ENCODE measurements around the gene PTPRN2.
"Not testable (repeated sequence)": the region's sequence is repeated elsewhere in the genome, so short reads cannot be mapped to it uniquely, and the experiment has no call there.

PTPRN2 gene

DNA sequence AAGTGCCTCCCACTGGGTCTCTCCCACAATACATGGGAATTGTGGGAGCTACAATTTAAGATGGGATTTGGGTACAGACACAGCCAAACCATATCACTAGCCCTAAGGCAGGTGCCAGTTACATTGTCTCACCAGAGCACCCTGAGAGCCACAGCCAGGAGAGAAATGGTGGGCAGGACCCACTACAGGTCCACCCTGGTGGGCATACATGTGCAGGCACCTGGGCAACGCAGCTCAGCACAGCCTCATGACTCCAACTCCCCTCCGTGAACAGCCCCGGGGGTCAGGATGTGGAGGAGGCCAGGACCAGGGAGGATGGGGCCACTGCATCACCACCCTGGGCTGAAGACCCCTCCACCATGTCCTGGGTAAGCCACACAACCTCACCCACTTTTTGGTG, 205.7 kb downstream of the PTPRN2 start:
- no peak for DNase-seq (ENCODE audit: low read depth)
- no peak for TF ChIP-seq CTCF (IDR thresholded peaks at IDR 0.05; ENCODE audit: low read depth, low read length, missing control alignments)
- H3K4me3 ChIP-seq (ENCODE audit: low read depth, low read length), result no peak overlapping the region
- in situ Hi-C loops (cut with HindIII; ENCODE audit: low sequenced_read_pairs), result no loop called here

DNA sequence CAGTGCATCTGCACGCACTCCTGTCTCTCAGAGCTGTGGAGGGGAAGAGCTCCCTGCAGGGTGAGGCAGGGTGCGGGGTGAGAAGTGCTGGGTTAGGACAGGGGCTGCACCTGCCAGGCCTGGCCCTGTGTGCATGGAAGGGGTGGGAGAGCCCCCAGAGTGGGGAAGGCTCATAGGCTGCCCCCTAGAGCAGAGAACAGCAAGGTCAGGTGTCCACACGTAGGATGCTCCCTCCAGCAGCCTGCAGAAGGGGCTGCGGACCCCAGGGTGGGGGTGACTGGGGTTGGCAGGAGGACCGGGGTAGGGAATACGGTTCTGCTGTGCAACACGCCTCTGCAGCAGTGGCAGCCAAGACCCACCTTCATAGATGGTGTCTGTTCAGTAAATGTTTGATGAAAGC, 208.6 kb downstream of the PTPRN2 start:
- in situ Hi-C loops (cut with HindIII; ENCODE audit: low sequenced_read_pairs), result no loop called here
- TF ChIP-seq CTCF (IDR thresholded peaks at IDR 0.05; ENCODE audit: low read depth, low read length, missing control alignments), result no peak
- no peak overlapping the region for H3K4me3 ChIP-seq (ENCODE audit: low read depth, low read length)
- no peak for DNase-seq (ENCODE audit: low read depth)

DNA sequence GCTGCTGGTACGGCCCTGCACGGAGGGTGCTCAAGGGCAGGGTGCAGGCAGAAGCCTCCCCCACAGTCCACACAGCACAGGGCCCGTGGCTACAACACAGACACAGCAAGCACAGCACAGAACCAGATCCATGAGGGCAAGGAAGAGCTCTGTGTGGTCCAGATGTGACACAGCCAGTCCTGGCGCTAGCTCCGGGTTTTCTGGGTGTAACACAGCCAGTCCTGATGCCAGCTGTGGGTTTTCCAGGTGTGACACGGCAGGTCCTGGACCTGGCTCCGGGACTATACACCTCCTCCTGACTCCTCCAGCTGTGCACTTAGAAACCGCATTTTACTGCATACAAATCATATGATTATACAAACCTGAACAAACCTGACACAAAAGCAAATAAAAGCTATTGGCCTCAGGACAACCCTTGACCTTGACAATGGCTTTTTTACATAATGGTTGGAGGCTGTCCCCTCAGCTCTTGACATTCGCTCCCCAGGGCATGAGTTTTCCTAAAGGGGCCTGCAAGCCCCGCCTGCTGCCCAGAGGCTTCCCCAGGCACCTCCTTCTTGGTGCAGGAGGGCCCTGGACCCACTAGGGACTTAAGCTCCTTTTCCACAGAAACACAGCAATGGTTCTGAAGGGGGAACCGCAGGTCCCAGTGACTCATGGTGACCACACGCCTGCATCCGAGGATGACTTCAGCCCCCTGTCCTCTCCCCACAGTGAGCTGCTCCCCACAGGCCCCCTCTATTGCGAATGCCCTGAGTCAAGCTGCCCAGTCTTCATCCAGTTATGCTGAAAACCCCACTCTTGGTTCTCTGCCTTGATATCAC, 209.6 kb downstream of the PTPRN2 start:
- H3K4me3 ChIP-seq (ENCODE audit: low read depth, low read length), result no peak overlapping the region
- no peak for TF ChIP-seq CTCF (IDR thresholded peaks at IDR 0.05; ENCODE audit: low read depth, low read length, missing control alignments)
- DNase-seq (ENCODE audit: low read depth), result no peak
- in situ Hi-C loops (cut with HindIII; ENCODE audit: low sequenced_read_pairs), result no loop called here

GRCh38 chr7:158376839-158377186, 210.8 kb downstream of the PTPRN2 start:
- H3K4me3 ChIP-seq (ENCODE audit: low read depth, low read length); DNase-seq (ENCODE audit: low read depth); in situ Hi-C loops (cut with HindIII; ENCODE audit: low sequenced_read_pairs): not testable (repeated sequence)

DNA sequence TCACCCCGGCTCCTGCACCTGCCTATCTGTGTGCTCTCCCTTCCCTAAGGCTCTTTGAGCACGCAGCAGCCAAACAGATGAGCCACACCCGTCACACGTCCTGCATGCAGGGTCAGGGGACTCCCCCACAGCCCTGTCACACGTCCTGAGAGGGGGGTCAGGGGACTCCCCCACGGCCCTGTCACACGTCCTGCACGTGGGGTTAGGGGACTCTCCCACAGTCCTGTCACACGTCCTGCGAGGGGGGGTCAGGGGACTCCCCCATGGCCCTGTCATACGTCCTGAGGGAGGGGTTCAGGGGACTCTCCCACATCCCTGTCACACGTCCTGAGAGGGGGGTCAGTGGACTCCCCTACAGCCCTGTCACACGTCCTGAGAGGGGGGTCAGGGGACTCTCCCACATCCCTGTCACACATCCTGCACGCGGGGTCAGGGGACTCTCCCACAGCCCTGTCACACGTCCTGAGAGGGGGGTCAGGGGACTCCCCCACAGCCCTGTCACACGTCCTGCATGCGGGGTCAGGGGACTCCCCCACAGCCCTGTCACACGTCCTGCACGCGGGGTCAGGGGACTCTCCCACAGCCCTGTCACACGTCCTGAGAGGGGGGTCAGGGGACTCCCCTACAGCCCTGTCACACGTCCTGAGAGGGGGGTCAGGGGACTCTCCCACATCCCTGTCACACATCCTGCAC, 211.3 kb downstream of the PTPRN2 start:
- DNase-seq (ENCODE audit: low read depth); H3K4me3 ChIP-seq (ENCODE audit: low read depth, low read length); in situ Hi-C loops (cut with HindIII; ENCODE audit: low sequenced_read_pairs): not testable (repeated sequence)

DNA sequence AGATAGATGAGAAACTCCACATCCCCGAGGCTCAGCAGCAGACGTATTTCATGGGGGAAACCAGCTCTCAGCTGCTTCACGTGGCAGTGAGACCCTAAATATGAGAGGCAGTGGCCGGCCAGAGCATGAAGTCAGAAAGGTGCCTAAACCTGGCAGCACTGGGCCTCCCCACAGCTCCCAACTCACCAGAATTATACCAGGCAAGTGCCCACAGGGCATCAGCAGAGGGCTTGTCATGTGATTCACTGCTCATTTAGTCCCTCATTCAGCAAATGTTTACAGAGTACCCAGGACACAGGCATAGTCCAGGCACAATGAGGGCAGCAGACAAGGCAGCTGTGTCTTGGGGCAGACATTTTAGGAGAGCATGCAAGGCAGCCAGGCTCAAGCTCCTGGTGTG, 212.6 kb downstream of the PTPRN2 start:
- H3K4me3 ChIP-seq (ENCODE audit: low read depth, low read length), result no peak overlapping the region
- in situ Hi-C loops (cut with HindIII; ENCODE audit: low sequenced_read_pairs), result no loop called here
- no peak for TF ChIP-seq CTCF (IDR thresholded peaks at IDR 0.05; ENCODE audit: low read depth, low read length, missing control alignments)
- no peak for DNase-seq (ENCODE audit: low read depth)

GRCh38 chr7:158374586-158374985, 213.0 kb downstream of the PTPRN2 start:
- no peak for TF ChIP-seq CTCF (IDR thresholded peaks at IDR 0.05; ENCODE audit: low read depth, low read length, missing control alignments)
- no peak for DNase-seq (ENCODE audit: low read depth)
- in situ Hi-C loops (cut with HindIII; ENCODE audit: low sequenced_read_pairs), result no loop called here

More at GRCh38 chr7:158374586-158374985, 213.0 kb downstream of the PTPRN2 start:
- no peak overlapping the region for H3K4me3 ChIP-seq (ENCODE audit: low read depth, low read length)

All from astrocyte of the cerebellum (primary cell).